Stimulated activated naive CD8-positive, alpha-beta T cell treated with anti-CD3 and anti-CD28 coated beads, Interleukin-15, amount 100 ng/mL, for 72 hours (primary cell): ENCODE results near the gene SIVA1.
A peak's percentile ranks its signal among the peaks of the same experiment; 100 is the strongest.

Experiments
- ATAC-seq: fragments of 150-1000 bp; cut with Tn5 transposase; 2 replicates; pipeline ENCODE4 v1.10.0; 2021; ENCODE audit warnings: mild to moderate bottlenecking, moderate library complexity
- DNase-seq, 2 donors: peaks; one replicate each; pipeline ENCODE4 v3.0.0; 2021 to 2022
- H3K27ac Mint-ChIP-seq, 2 donors: one replicate each; pipeline ENCODE4 v1.8.0; 2022; ENCODE audit warnings: mild to moderate bottlenecking in 2 of 2, mixed read lengths in 2 of 2, moderate library complexity in 2 of 2
- H3K27me3 Mint-ChIP-seq: one replicate; pipeline ENCODE4 v1.8.0; 2022; ENCODE audit warnings: mixed read lengths
- H3K4me1 Mint-ChIP-seq: one replicate; pipeline ENCODE4 v1.8.0; 2022; ENCODE audit warnings: mild to moderate bottlenecking, mixed read lengths
- H3K4me3 Mint-ChIP-seq, 2 donors: one replicate each; pipeline ENCODE4 v1.8.0; 2022; ENCODE audit warnings: mild to moderate bottlenecking in 2 of 2, mixed read lengths in 2 of 2, moderate library complexity in 1 of 2
- H3K9me3 Mint-ChIP-seq, 2 donors: one replicate each; pipeline ENCODE4 v1.8.0; 2022; ENCODE audit warnings: mixed read lengths in 2 of 2

Gene SIVA1

DNA sequence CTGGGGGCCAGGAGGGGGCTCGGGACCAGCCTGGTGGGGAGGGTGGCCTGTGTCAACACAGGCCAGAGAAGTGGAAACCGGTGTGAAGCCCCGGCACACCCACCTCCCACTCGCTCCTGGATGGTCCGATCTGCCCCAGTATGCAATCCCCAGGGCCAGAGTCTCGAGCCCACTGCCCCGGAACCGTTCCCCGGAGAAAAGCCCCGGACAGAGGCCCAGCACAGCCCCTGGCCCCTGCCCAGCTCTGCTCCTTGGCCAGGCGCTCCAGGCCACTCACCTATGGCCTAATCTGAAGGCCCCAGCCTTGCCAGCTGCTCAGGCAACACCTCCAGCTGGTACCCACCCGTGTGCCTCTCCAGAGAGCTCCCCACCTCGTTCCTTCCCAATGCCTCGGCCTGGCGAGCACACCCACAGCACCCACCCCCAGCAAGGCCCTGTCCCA is 24.9 kb downstream of the SIVA1 start:
- H3K9me3 Mint-ChIP-seq, result no peaks in the 10 kb centered on the region
- no peak for DNase-seq
- H3K27ac Mint-ChIP-seq, result peak overlapping the region in 1 of 2 donors; percentile 59
- no peak overlapping the region for H3K4me3 Mint-ChIP-seq
- no peaks in the 10 kb centered on the region for H3K27me3 Mint-ChIP-seq
- no peak for ATAC-seq
- peaks cover 2% of the 10 kb centered on the region for H3K4me1 Mint-ChIP-seq

DNA sequence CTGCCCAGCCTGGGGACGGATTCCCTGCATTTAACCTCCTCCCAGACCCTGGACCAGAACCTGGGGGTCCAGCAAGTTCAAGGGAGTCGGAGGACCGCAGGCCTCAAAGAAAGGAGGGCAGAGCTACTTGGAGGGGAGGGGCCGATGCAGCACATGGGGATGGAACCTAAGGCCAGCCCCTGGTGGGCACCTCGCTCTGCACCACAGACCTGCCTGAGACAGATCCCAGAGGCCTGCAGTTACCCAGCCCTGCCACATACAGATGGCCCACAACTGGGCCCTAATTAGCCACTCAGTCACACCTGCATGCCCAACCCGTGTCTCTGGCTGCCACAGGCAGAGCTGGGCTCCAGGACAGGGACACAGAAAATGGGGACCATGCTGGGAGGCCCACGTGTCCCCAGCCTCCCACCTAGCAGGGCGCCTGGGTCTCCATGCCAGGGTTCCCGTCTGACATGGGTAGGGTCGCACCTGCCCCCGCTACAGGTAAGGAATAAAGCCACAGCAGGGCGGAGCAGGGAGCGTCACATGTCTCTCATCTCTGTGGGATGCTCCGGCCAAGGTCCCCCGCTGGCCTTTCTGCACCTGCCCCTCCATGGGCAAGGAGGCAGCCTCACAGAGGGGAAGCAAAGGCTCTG is 25.9 kb downstream of the SIVA1 start:
- Mint-ChIP-seq H3K9me3 (no peaks in the 10 kb centered on the region), H3K4me3 (no peak overlapping the region), H3K27ac (no peak overlapping the region), H3K27me3 (no peaks in the 10 kb centered on the region), H3K4me1 (peaks cover 7% of the 10 kb centered on the region)
- ATAC-seq (no peak), DNase-seq (no peak)

DNA sequence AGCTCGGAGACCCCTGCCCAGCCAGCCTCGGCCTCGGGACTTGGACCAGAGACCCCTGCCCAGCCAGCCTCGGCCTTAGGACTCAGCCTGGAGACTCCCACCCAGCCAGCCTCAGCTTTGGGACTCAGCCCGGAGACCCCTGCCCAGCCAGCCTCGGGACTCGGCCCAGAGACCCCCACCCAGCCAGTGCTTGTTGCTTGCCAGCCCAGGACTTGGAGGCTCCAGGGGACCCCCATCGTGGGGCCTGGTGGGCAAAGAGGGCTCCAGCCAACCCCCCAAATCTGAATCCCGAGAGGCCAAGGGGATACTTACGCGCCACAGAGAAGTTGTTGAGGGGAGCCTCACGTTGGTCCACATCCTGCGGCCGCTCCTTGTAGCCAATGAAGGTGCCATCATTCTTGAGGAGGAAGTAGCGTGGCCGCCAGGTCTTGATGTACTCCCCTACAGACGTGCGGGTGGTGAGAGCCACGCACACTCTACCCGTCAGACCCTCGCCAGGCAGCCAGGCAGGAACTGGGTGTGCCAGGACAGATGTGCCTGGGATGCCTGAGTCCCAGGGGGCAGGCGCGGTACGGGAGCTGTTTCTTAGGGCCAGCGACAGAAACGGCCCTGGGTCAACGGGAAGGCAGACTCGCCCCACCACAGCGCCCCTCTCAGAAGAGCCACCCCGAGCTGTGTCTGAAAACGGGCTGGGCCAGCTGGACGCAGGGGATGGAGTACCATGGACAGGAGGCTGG is 27.0 kb downstream of the SIVA1 start:
- no peaks in the 10 kb centered on the region for H3K9me3 Mint-ChIP-seq
- no peak overlapping the region for H3K4me3 Mint-ChIP-seq
- no peak overlapping the region for H3K27ac Mint-ChIP-seq
- DNase-seq (no peak), ATAC-seq (no peak)
- peaks cover 7% of the 10 kb centered on the region for H3K4me1 Mint-ChIP-seq
- H3K27me3 Mint-ChIP-seq, result no peaks in the 10 kb centered on the region

DNA sequence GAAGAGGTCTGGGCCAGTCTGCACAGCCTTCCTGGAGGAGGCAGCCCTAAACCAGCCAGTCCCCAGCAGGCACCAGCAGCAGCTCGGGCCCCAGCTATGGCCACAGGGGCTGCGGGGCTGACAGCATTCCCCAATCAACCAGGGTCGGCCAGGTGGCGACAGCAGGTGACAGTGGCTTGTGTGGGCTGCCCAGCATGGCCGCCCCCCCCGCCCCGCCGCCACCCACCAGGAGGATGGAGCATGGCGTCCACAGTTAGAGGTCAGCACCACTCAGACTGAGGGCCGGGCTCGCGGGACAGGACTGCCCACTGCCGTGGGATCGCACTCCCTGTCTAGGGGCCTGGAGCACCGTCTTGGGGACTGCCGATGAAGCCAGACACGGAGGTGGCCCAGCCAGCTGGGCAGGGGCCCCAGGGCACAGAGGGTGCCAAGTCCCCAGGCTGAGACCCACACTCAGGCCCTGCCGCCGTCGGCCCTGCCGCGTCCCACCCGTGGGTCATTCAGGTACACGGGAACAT is 27.6 kb downstream of the SIVA1 start:
- H3K9me3 Mint-ChIP-seq, result no peaks in the 10 kb centered on the region
- DNase-seq (no peak), ATAC-seq (no peak)
- H3K4me3 Mint-ChIP-seq, result no peak overlapping the region
- peaks cover 10% of the 10 kb centered on the region for H3K4me1 Mint-ChIP-seq
- H3K27ac Mint-ChIP-seq, result no peak overlapping the region
- H3K27me3 Mint-ChIP-seq, result no peaks in the 10 kb centered on the region

DNA sequence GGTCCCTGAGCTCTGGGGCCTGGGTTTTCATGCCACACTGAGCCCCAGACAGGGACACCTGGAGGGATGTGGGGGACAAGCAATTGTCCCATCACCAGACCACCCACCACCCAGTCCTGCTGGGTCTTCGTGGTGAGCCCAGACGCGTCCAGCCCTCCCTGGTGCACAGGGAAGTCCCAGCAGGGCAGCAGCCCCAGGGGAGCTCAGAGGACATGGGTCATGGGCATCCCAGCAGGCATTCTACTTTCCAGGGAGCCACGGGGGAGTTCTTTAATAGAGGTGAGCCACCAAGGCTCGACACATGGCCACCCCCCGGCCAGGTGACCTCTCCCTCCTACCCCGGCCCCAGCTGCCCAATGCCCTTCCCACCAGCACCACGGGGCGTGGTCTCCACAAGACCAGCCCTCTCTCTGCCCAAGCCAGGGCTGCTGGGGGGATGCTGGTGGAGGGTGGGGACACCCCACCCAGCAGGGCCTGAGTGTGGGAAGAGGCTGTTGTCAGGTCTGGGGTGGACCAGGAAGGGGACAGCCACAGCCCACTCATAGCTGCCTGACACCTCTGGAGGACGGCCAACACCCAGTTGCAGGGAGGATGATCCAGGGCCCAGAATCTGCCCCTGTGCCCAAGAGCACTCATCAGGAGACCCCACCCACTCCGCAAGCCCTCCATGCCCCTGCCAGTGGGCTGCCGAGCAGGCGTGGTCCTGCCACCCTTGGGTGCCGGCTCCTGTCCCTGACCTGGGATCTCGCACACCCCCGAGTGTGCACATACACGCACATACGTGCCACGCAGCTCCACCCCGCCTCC is 28.5 kb downstream of the SIVA1 start:
- H3K27ac Mint-ChIP-seq, result peak overlapping the region in 1 of 2 donors; percentile 87
- no peaks in the 10 kb centered on the region for H3K9me3 Mint-ChIP-seq
- no peak overlapping the region for H3K4me3 Mint-ChIP-seq
- ATAC-seq (no peak), DNase-seq (no peak)
- H3K4me1 Mint-ChIP-seq, result peaks cover 19% of the 10 kb centered on the region
- no peaks in the 10 kb centered on the region for H3K27me3 Mint-ChIP-seq

DNA sequence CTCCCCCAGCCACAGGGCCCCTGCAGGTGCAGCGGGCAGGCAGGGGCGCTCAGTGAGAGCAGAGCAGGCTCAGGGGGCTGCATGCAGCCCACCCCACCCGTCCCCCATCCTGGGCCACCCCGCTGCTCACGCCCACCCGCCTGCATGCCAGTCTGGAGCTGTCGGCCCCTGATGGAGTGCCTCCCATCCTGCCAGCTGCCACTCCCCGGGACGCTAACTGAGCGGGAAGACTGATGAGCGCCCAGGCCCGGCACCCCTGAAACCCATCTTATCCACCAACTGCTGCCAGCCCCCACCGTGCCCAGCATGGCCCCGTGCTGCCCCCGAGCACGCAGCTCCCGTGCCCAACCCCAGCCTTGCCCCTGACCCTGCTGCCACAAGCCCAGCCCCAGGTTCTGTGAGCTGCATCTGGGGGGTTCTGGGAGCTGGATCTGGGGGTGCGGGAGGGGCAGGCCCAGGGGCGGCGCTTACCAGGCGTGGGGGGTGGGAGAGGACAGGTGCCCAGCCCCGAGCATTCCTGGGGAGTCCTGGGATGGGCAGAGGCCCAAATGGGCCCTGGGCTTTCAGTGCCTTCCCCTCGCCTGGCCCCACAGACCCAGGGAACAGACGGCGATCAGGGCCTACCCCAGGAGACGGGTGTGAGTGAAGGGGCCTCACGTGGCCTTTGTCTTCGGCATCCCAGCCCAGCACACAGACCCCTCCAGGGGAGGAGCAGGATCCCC is 29.3 kb downstream of the SIVA1 start:
- ATAC-seq (no peak), DNase-seq (no peak)
- H3K27me3 Mint-ChIP-seq, result no peaks in the 10 kb centered on the region
- H3K27ac Mint-ChIP-seq, result no peak overlapping the region
- peaks cover 26% of the 10 kb centered on the region for H3K4me1 Mint-ChIP-seq
- H3K4me3 Mint-ChIP-seq, result no peak overlapping the region
- no peaks in the 10 kb centered on the region for H3K9me3 Mint-ChIP-seq

DNA sequence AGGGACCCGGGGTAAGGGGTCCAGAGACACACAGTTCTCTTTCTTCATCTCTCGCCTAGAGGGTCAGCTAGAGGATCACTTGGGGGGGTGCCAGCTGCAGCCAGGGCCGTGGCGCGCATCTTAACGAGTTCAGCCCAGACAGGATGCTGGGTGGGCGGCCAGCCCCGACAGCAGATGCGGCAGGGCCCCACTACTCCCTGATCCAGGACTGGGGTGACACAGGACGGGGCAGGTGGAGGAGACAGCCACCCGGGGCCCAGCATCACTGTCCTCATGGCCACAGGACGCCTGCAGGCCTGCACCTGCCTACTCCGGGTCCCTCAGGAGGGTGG is 29.8 kb downstream of the SIVA1 start:
- ATAC-seq (no peak), DNase-seq (no peak)
- H3K27ac Mint-ChIP-seq, result peak overlapping the region in 1 of 2 donors; percentile 85
- peaks cover 28% of the 10 kb centered on the region for H3K4me1 Mint-ChIP-seq
- H3K4me3 Mint-ChIP-seq, result no peak overlapping the region
- H3K27me3 Mint-ChIP-seq, result no peaks in the 10 kb centered on the region
- H3K9me3 Mint-ChIP-seq, result no peaks in the 10 kb centered on the region

DNA sequence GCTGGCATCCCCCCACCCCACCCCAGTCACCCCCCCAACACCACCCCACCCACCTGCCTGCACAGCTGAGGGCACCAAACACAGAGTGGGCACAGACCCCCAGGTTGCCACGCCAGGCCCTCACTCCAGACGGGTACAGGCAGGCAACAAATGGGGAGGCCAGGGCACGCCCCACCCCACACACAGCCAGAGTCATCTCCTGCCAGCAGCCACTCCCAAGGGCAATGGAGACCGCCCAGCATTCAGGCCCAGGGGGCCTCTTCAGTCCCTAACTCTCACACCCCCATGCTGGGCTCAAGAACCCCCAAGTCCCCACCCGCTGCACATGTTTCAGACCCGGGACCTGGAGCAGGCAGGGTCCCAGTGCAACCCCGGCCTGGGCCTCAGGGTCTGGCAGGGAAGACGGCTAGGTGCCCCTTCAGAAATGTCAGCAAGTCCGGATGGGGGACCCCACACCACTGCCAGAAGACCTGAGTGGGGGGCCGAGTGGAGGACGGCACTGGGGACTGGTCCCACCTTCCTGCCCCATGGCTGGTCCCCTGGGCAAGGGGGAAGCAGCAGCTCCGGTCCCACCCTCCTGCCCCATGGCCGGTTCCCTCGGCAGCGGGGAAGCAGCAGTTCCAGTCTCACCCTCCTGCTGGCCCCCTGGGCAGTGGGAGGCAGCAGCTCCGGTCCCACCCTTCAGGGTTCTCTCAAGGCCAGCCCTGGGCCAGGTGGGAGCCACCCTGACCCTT is 30.7 kb downstream of the SIVA1 start:
- no peak for ATAC-seq
- Mint-ChIP-seq H3K9me3 (no peaks in the 10 kb centered on the region), H3K4me1 (peaks cover 37% of the 10 kb centered on the region), H3K27me3 (no peaks in the 10 kb centered on the region), H3K4me3 (no peak overlapping the region), H3K27ac (peak overlapping the region in 1 of 2 donors; percentile 48)
- no peak for DNase-seq

DNA sequence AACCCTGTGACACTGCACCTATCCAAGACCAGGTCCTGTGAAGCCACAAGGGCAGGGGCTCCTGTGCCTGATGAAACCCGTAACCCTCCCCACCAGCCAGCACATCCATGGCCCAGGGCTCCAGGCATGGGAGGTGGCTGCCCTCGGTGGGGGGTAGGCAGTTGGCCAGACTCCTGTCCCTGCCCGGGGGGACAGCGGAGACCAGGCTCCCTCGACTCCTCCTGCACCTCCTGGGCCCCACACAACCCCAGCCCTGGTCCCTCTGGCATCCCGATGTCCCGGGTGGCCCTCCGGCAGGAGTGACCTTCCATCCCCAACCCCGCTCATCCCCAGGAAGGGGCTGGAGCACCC is 31.2 kb downstream of the SIVA1 start:
- Mint-ChIP-seq H3K27me3 (no peaks in the 10 kb centered on the region), H3K9me3 (no peaks in the 10 kb centered on the region), H3K4me1 (peaks cover 42% of the 10 kb centered on the region), H3K27ac (no peak overlapping the region), H3K4me3 (no peak overlapping the region)
- DNase-seq (no peak), ATAC-seq (no peak)

DNA sequence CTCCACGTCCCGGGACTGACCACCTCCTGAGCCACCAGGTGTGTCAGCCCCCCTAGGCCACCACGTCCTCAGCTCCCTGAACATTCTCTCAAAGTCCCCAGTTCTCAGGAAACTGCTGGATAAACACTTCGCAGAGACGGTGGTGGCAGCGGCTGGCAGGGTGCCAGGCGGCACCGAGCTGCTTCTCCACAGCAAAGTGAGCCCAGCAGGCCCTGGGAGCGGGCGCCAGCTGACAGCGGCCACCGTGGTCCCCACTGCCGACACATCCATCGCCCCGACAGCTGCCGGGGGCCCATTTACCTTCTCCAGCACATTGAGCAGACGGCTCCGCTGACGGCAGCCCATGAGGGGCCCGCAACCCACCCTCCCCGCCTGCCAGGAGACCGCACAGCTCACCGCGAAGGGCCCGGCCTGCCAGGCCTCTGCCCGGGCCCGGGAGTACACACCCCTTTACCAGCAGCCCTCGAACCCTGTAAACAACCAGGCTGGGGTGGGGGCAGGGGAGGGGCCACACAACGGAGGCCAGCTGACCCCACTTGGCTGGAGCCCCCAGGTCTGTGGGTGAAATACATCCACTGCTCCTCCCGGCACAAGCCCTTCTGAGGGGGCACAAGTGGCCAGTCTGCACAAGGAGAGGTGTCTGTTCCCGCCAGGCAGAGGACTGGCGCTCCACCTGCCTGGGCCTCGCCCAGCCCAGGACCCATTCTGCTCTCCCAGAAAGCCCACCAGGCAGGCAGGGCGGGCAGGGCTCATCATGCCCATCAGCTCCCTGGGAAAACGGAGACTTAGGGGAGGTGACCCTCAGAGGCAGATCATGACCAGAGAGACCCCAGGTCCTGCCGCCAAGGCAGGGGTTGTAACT is 32.1 kb downstream of the SIVA1 start:
- Mint-ChIP-seq H3K4me1 (peaks cover 51% of the 10 kb centered on the region), H3K4me3 (no peak overlapping the region), H3K9me3 (no peaks in the 10 kb centered on the region), H3K27me3 (no peaks in the 10 kb centered on the region), H3K27ac (peak overlapping the region in 1 of 2 donors; percentile 74)
- no peak for ATAC-seq
- DNase-seq, result no peak

DNA sequence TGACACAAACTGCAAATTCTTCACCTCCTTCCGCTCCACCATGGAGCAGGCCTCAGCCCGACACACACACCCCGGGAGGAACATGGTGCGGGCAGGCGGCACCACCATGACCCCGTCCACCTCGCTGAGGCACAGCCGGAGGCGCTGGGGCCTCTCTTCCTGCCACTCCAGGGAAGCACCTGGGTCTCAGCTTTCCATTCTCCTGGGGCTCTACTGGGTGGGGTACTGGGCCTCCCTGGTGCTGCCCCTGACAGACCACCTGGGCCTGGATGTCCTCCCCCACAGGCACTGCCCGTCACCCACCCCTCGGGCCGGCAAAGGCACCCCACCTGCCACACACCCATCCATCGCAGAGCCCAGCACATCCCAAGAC is 32.7 kb downstream of the SIVA1 start:
- Mint-ChIP-seq H3K4me1 (peaks cover 56% of the 10 kb centered on the region), H3K9me3 (no peaks in the 10 kb centered on the region), H3K27ac (peak overlapping the region in 1 of 2 donors; percentile 74), H3K4me3 (no peak overlapping the region), H3K27me3 (no peaks in the 10 kb centered on the region)
- DNase-seq, result no peak
- no peak for ATAC-seq

DNA sequence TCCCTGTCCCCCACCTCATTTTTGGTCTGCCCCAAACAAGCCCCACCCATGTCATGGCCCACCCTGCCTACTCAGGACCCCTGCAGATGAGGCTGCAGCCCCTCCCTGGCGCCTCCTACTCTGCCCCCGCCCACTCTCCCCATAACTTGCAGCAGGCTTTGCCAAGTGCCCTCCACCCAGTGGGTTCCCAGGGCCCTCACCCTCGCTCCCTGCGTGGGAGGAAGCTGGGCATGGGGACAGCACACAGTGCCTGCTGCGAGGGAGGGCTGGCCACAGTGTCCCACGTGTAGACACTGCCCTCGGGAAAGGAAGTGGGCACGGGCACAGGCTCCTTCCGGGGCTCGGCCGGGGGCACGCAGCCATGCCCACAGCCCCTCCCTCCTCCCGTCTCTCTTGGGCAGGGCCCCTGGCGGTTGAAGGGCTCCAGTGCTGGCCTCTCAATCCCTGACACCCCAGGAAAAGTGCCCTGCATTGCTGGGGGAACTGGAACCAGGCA is 33.2 kb downstream of the SIVA1 start:
- no peaks in the 10 kb centered on the region for H3K9me3 Mint-ChIP-seq
- no peaks in the 10 kb centered on the region for H3K27me3 Mint-ChIP-seq
- peak overlapping the region in 1 of 2 donors; percentile 88 for H3K27ac Mint-ChIP-seq
- DNase-seq (no peak), ATAC-seq (peak; percentile 46)
- peak overlapping the region; percentile 6 to 13 for H3K4me3 Mint-ChIP-seq
- H3K4me1 Mint-ChIP-seq, result peaks cover 60% of the 10 kb centered on the region

DNA sequence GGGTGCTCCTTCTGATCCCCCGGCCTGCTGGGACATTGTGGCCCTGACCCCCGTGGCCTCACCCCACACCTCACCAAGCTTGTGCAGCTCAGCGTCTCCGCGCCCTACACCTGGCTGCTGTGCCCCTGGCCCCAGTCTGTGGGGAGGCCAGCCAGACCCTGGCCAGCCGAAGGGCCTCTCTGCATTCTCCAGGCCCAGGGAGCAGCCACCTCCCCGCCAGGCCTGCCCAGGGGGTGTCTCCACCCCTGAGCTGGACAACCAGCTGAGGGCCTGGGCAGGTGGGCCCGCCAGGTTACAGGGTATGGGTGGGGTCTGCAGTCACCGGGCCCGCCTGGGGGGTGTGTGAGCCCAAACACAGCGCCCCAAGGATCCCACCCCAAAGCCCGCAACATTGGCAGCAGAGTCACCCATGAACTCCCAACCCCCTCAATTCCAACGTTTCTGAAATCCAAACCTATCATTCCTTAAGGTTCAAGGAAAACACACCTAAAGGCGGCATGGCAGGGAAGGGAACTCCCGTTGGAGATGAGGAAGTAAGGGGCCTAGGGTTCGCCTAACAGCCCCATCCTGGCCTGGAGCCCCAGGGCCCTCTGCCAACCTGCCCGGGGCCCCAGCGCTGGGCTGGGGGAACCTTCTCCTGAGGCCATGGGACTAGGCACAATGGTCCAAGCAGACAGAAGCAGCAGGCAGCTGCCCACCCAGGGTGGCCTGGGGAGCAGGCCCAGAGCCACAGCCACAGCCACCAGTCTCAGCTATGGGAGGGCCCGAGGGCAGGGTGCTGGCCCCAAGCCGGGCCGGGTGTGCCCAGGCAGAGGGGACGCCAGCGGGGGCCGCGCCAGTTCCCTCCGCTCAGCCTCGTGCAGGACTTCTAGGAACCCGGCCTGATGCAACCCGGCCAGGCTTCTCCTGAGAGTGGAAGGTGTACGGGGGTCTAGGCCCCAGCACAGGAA is 34.1 kb downstream of the SIVA1 start:
- Mint-ChIP-seq H3K9me3 (no peaks in the 10 kb centered on the region), H3K27ac (peak overlapping the region in 1 of 2 donors; percentile 88), H3K4me1 (peaks cover 68% of the 10 kb centered on the region), H3K27me3 (no peaks in the 10 kb centered on the region), H3K4me3 (peak overlapping the region; percentile 6 to 13)
- DNase-seq, result no peak
- ATAC-seq, result no peak
